ENCODE results near the gene TBX1. TPM values are rescaled to one million over a fixed set of nuclear protein-coding genes. Genes with fewer than 3 reads are reported as not detected.
A peak's percentile ranks its signal among the peaks of the same experiment; 100 is the strongest.

TBX1 gene
- total and polyA plus RNA-seq, 2 of the 13 experiments (the other 11 are each of a cell fraction or from before 2014, with no cell fraction given): not detected

GRCh38 chr22:19757140-19757984 lies 3.2 kb upstream of the TBX1 start (continued):
- TF ChIP-seq ZNF33A (CRISPR knock-in tag; IDR thresholded peaks at IDR 0.05; ENCODE audit: borderline replicate concordance): no peak
- TF ChIP-seq DBP (CRISPR knock-in tag; IDR thresholded peaks at IDR 0.05; ENCODE audit: not compliant biosample characterization): no peak
- TF ChIP-seq SOX6 (IDR thresholded peaks at IDR 0.05): no peak
- no peak for TF ChIP-seq SOX6 (CRISPR knock-in tag; IDR thresholded peaks at IDR 0.05)

DNA sequence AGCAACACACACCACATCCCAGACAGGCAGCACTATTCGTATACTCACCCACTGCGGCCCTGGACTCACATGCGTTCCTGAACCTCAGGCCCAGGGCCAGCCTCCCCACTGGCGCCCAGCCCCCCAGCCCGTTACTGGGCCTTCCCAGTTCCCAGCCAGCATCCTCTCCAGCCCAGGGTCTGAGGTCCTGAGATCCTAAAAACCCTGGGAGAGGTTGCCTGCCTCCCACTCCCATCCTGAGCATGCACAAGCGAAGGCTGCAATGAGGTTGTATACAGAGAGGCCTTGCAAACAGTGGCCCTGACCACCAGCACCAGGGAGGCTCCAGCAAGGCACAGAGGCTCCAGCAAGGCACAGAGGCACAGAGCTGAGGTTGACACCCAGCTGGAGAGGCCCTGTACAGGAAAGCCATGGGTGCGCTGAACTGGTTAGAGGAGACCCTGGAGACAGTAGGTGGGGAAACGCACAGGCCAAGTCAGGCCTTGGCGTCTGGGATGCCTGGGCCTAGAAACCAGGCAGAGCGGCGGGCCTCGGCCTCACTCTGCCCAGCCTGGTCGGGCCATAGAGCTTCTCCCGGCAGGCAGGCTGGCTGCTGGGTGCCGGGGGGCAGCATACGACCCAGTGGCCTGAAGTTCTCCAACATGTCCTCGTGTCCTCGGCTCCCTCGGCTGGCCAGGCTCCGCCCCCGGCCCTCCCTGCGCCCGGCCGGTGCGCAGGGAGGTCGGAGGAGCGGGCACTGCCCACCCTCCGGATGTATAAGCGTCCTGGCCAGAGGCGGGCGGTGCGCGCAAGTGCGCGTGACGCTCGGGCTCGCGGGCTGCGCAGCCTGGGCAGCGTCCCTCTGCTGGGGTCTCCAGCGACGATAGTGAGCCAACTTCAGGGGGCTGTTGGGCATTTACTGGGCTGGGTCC lies 2.3 kb upstream of the TBX1 start:
- intact Hi-C loops (cut with micrococcal nuclease; ENCODE audit: unreplicated experiment) (no loop called here), in situ Hi-C loops (cut with HindIII; ENCODE audit: extremely low pct_ligation_motif_present, low pct_unique_long_range_greater_than_20kb) (loop anchor here (10.0 kb wide), 1 partner anchor 157 kb away; no protein-coding TSS in a partner anchor)
- ChIA-PET POLR2A (no interaction called here), CTCF (ENCODE audit: low intra/inter-chr PET ratio, low total read pairs) (interaction anchor here (3.1 kb wide), 1 partner anchor 152 kb away, joined by 14 read pairs; no protein-coding TSS in a partner anchor)
- no peaks in the 10 kb centered on the region for H3K9me3 ChIP-seq (ENCODE audit: low read length)
- H3K36me3 ChIP-seq (replicated peaks in 1 of 2; ENCODE audit: control insufficient read depth in 1 of 2, insufficient read depth in 2 of 2, low read length in 2 of 2): no peaks in the 10 kb centered on the region
- no peaks in the 10 kb centered on the region; the same call in 1 of the 2 replicates for H4K20me1 ChIP-seq (ENCODE audit: insufficient read depth, low read length)
- WGBS (ENCODE audit: low lambda C conversion rate): 76% methylated on average over 33 of the region's 43 CpGs
- no peak overlapping the region for H3K4me2 ChIP-seq (ENCODE audit: low read depth, low read length)
- no TSS peak for BruUV-seq (replicated peaks)
- no peak overlapping the region for H3K27ac ChIP-seq (ENCODE audit: extremely low read length, insufficient read depth, low read length)
- peaks cover 16 to 89% of the 10 kb centered on the region in 2 experiments for H3K27me3 ChIP-seq (ENCODE audit: control insufficient read depth in 1 of 2, insufficient read depth in 2 of 2, low read length in 2 of 2)
- no peak for TF ChIP-seq RFXAP (CRISPR knock-in tag; IDR thresholded peaks at IDR 0.05; ENCODE audit: borderline replicate concordance)
- no peak for TF ChIP-seq MIER2 (CRISPR knock-in tag; IDR thresholded peaks at IDR 0.05)
- no peak for TF ChIP-seq PREB (CRISPR knock-in tag; IDR thresholded peaks at IDR 0.05)
- TF ChIP-seq, protein P1, sequence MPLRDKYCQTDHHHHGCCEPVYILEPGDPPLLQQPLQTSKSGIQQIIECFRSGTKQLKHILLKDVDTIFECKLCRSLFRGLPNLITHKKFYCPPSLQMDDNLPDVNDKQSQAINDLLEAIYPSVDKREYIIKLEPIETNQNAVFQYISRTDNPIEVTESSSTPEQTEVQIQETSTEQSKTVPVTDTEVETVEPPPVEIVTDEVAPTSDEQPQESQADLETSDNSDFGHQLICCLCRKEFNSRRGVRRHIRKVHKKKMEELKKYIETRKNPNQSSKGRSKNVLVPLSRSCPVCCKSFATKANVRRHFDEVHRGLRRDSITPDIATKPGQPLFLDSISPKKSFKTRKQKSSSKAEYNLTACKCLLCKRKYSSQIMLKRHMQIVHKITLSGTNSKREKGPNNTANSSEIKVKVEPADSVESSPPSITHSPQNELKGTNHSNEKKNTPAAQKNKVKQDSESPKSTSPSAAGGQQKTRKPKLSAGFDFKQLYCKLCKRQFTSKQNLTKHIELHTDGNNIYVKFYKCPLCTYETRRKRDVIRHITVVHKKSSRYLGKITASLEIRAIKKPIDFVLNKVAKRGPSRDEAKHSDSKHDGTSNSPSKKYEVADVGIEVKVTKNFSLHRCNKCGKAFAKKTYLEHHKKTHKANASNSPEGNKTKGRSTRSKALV (CRISPR knock-in tag; IDR thresholded peaks at IDR 0.05): 0 out of 2 replicates have a peak, but pooled peaks have one; percentile 16
- TF ChIP-seq TAF1 (CRISPR knock-in tag; IDR thresholded peaks at IDR 0.05): no peak
- H3K4me1 ChIP-seq (ENCODE audit: insufficient read depth, low read length): peaks cover 34% of the 10 kb centered on the region
- DNase-seq (ENCODE audit: low spot score) (no peak), FAIRE-seq (no peak), ATAC-seq (peak; percentile 9; the same call in 2 of the 3 replicates)
- no peak overlapping the region for H3K9ac ChIP-seq (ENCODE audit: insufficient read depth, low read depth, low read length)
- H3K4me3 ChIP-seq (replicated peaks in 1 of 3; ENCODE audit: insufficient read depth in 1 of 3, low read depth in 2 of 3, low read length in 3 of 3): no peak overlapping the region
- H3K79me2 ChIP-seq (ENCODE audit: insufficient read depth, low read length): no peaks in the 10 kb centered on the region
- H2AFZ ChIP-seq (ENCODE audit: low read length): no peak overlapping the region
